GM19395 (cell line): ENCODE data around the gene EFTUD2.

Source experiments
- ATAC-seq: cut with Tn5 transposase; IDR thresholded peaks from one replicate; pipeline ENCODE4 v1.9.1; 2021; ENCODE audit warnings: mild to moderate bottlenecking, moderate library complexity; ENCODE audit not compliant: unreplicated experiment

EFTUD2 gene

GRCh38 chr17:44925731-44926697 lies 26.8 kb upstream of the EFTUD2 start:
- no peak for ATAC-seq

- no peak for ATAC-seq
These were observed 24.9 kb upstream of the EFTUD2 start for GRCh38 chr17:44924107-44924544.

GRCh38 chr17:44922746-44923470 lies 23.7 kb upstream of the EFTUD2 start:
- ATAC-seq: no peak

- no peak for ATAC-seq
These were observed 22.9 kb upstream of the EFTUD2 start for GRCh38 chr17:44922136-44922535.

GRCh38 chr17:44921122-44921882 lies 22.1 kb upstream of the EFTUD2 start:
- ATAC-seq: no peak

- ATAC-seq: no peak
These were observed 21.3 kb upstream of the EFTUD2 start for GRCh38 chr17:44920565-44920940.

GRCh38 chr17:44919885-44920564 lies 20.8 kb upstream of the EFTUD2 start:
- no peak for ATAC-seq

GRCh38 chr17:44919411-44919810 lies 20.2 kb upstream of the EFTUD2 start:
- no peak for ATAC-seq

- no peak for ATAC-seq
These were observed 18.8 kb upstream of the EFTUD2 start for GRCh38 chr17:44918006-44918405.

GRCh38 chr17:44917456-44917855 lies 18.2 kb upstream of the EFTUD2 start:
- no peak for ATAC-seq

GRCh38 chr17:44916781-44917241 lies 17.6 kb upstream of the EFTUD2 start:
- no peak for ATAC-seq

- no peak for ATAC-seq
These were observed 16.9 kb upstream of the EFTUD2 start for GRCh38 chr17:44915862-44916780.

- no peak for ATAC-seq
These were observed 16.1 kb upstream of the EFTUD2 start, which contains the start of gene GFAP for GRCh38 chr17:44915321-44915726. Gene GFAP, minus strand, starts transcription at chr17:44915500. Its CDS starts 14 bp downstream, at chr17:44915486.

- no peak for ATAC-seq
These were observed 15.5 kb upstream of the EFTUD2 start for GRCh38 chr17:44914698-44915271.

- no peak for ATAC-seq
These were observed 14.9 kb upstream of the EFTUD2 start for GRCh38 chr17:44914148-44914547.

- no peak for ATAC-seq
These were observed 14.4 kb upstream of the EFTUD2 start for GRCh38 chr17:44913676-44914075.

- no peak for ATAC-seq
These were observed 13.7 kb upstream of the EFTUD2 start for GRCh38 chr17:44912763-44913544.
